Sigmoid colon (tissue), 4 donors: ENCODE data around the gene KDM5C.

ENCODE experiments used
- EP300 ChIP-seq, 4 donors: sonication (generic); formaldehyde crosslinking; IDR thresholded peaks; one replicate each; pipeline ENCODE4 v1.6.1; 2017; ENCODE audit warnings: antibody characterized with exemption in 4 of 4
- POLR2A ChIP-seq, 2 donors: fragments of 450-650 bp; IDR thresholded peaks; one replicate each; pipeline ENCODE4 v1.6.1; 2016; ENCODE audit warnings: antibody characterized with exemption in 2 of 2, mild to moderate bottlenecking in 2 of 2, moderate library complexity in 2 of 2
- TF ChIP-seq, protein P1 (sequence below), 4 experiments: fragments of 450-650 bp in 3 of 4; fragments of 200-600 bp in 1 of 4; IDR thresholded peaks; one replicate each; pipeline ENCODE4 v1.5.1; 2016 to 2019; ENCODE audit warnings: antibody characterized with exemption in 4 of 4, mild to moderate bottlenecking in 3 of 4, moderate library complexity in 2 of 4

- TF ChIP-seq, protein P1, sequence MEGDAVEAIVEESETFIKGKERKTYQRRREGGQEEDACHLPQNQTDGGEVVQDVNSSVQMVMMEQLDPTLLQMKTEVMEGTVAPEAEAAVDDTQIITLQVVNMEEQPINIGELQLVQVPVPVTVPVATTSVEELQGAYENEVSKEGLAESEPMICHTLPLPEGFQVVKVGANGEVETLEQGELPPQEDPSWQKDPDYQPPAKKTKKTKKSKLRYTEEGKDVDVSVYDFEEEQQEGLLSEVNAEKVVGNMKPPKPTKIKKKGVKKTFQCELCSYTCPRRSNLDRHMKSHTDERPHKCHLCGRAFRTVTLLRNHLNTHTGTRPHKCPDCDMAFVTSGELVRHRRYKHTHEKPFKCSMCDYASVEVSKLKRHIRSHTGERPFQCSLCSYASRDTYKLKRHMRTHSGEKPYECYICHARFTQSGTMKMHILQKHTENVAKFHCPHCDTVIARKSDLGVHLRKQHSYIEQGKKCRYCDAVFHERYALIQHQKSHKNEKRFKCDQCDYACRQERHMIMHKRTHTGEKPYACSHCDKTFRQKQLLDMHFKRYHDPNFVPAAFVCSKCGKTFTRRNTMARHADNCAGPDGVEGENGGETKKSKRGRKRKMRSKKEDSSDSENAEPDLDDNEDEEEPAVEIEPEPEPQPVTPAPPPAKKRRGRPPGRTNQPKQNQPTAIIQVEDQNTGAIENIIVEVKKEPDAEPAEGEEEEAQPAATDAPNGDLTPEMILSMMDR (IDR thresholded peaks at IDR 0.05) = no peak
- no peak for TF ChIP-seq POLR2A (IDR thresholded peaks at IDR 0.05)
- no peak for TF ChIP-seq EP300 (IDR thresholded peaks at IDR 0.05)
Measured at GRCh38 chrX:53153581-53153980, 71.4 kb downstream of the KDM5C start.
